HCT116 (cell line): ENCODE results near the gene RCAN3. TPM values are rescaled to one million over a fixed set of nuclear protein-coding genes. Genes with fewer than 3 reads are reported as not detected.

Experiments
- ATAC-seq: fragments of 200-7000 bp; cut with Tn5 transposase; 2 replicates; pipeline ENCODE4 v1.9.1; 2020; ENCODE audit warnings: mild to moderate bottlenecking, moderate library complexity
- BruUV-seq: library from RNA; stranded (reverse); fragments of 400-500 nt; replicated peaks from 2 replicates; lab custom pipeline; 2021; lab: Mats Ljungman, UMichigan
- CTCF ChIA-PET: fragments of 300-600 bp; sonication (Branson Sonifier 250); formaldehyde crosslinking; loops from one replicate; lab custom pipeline; 2021; ENCODE audit warnings: antibody characterized with exemption; lab: Charles Lee
- POLR2A ChIA-PET: fragments of 300-600, 350-600 bp; sonication (Branson Sonifier 250); formaldehyde crosslinking; loops from one replicate; lab custom pipeline; 2021; ENCODE audit warnings: antibody characterized with exemption; lab: Charles Lee
- RAD21 ChIA-PET, 2 experiments: fragments of 300-600 bp; sonication (Branson Sonifier 250); formaldehyde crosslinking; loops; one replicate each; lab custom pipeline; 2023; ENCODE audit warnings: low total read pairs in 2 of 2; ENCODE audit not compliant: uncharacterized antibody in 2 of 2, unreplicated experiment in 2 of 2, low non-redundant PET in 1 of 2; lab: Charles Lee
- DNase-seq: peaks from one replicate; pipeline ENCODE4 v3.0.0-alpha.2; 2010; ENCODE audit warnings: low read depth, low spot score
- H2AFZ ChIP-seq: fragments of 200-600 bp; shearing (Covaris generic), sonication (generic); 2 replicates; pipeline ENCODE4 v1.6.1; 2017; ENCODE audit warnings: low read depth, mixed run types, mixed read lengths, antibody characterized with exemption, low read length; ENCODE audit not compliant: poor library complexity, severe bottlenecking
- H3K27ac ChIP-seq: 2 replicates; pipeline ENCODE4 v1.5.1; 2012; ENCODE audit warnings: low read depth, low read length
- H3K27me3 ChIP-seq: fragments of 200-600 bp; sonication (generic); 2 replicates; pipeline ENCODE4 v1.6.1; 2016; ENCODE audit warnings: mixed run types, low read length, mixed read lengths; ENCODE audit not compliant: insufficient read depth
- H3K36me3 ChIP-seq, 2 experiments: fragments of 200-500 bp in 1 of 2; fragments of 200-600 bp in 1 of 2; sonication (Bioruptor generic) in 1 of 2; sonication (generic) in 1 of 2; 2 replicates each; pipeline versions ENCODE4 v1.5.1 to v1.6.1; 2014 to 2016; ENCODE audit warnings: low read length in 2 of 2, inconsistent platforms in 1 of 2, mixed read lengths in 1 of 2, mixed run types in 1 of 2; ENCODE audit not compliant: insufficient read depth in 2 of 2, control insufficient read depth in 1 of 2
- H3K4me1 ChIP-seq, 2 experiments: fragments of 200-600 bp in 1 of 2; sonication (generic) in 1 of 2; 2 replicates each; pipeline versions ENCODE4 v1.5.1 to v1.6.1; 2012 to 2017; ENCODE audit warnings: low read length in 2 of 2, inconsistent platforms in 1 of 2, mild to moderate bottlenecking in 1 of 2, mixed read lengths in 1 of 2, mixed run types in 1 of 2, moderate library complexity in 1 of 2; ENCODE audit not compliant: insufficient read depth in 2 of 2, control insufficient read depth in 1 of 2
- H3K4me2 ChIP-seq: fragments of 200-600 bp; sonication (generic); 2 replicates; pipeline ENCODE4 v1.6.1; 2017; ENCODE audit warnings: mixed run types, low read length, mixed read lengths
- H3K4me3 ChIP-seq, 2 experiments: fragments of 200-600 bp in 1 of 2; sonication (generic) in 1 of 2; replicated peaks in 1 of 2; 2 replicates each; pipeline ENCODE4 v1.5.1; 2011 to 2016; ENCODE audit warnings: low read length in 2 of 2, control low read depth in 1 of 2, low read depth in 1 of 2, mild to moderate bottlenecking in 1 of 2, mixed read lengths in 1 of 2, mixed run types in 1 of 2
- H3K79me2 ChIP-seq: fragments of 200-600 bp; sonication (generic); 2 replicates; pipeline ENCODE4 v1.6.1; 2017; ENCODE audit warnings: mild to moderate bottlenecking, mixed run types, low read length, moderate library complexity, mixed read lengths; ENCODE audit not compliant: insufficient read depth
- H3K9ac ChIP-seq: fragments of 200-600 bp; sonication (generic); 2 replicates; pipeline ENCODE4 v1.6.1; 2016; ENCODE audit warnings: low read length, mixed read lengths
- H3K9me2 ChIP-seq: fragments of 200-600 bp; sonication (generic), shearing (Covaris generic); 2 replicates; pipeline ENCODE4 v1.6.1; 2017; ENCODE audit warnings: mixed run types, mild to moderate bottlenecking, moderate library complexity; ENCODE audit not compliant: insufficient read depth
- H3K9me3 ChIP-seq, 2 experiments: fragments of 200-500 bp in 1 of 2; fragments of 200-600 bp in 1 of 2; sonication (Bioruptor generic) in 1 of 2; sonication (generic) in 1 of 2; 2 replicates each; pipeline ENCODE4 v1.6.1; 2014 to 2017; ENCODE audit warnings: low read length in 2 of 2, mixed read lengths in 2 of 2, inconsistent platforms in 1 of 2, low read depth in 1 of 2, mild to moderate bottlenecking in 1 of 2, mixed run types in 1 of 2, moderate library complexity in 1 of 2; ENCODE audit not compliant: control insufficient read depth in 1 of 2, insufficient read depth in 1 of 2
- H4K20me1 ChIP-seq: fragments of 200-600 bp; sonication (generic), shearing (Covaris generic); 2 replicates; pipeline ENCODE4 v1.6.1; 2017; ENCODE audit warnings: mixed run types, mild to moderate bottlenecking, moderate library complexity; ENCODE audit not compliant: insufficient read depth
- ATF3 ChIP-seq: IDR thresholded peaks from 2 replicates; pipeline ENCODE4 v1.6.1; 2012
- CEBPB ChIP-seq: IDR thresholded peaks from 2 replicates; pipeline ENCODE4 v1.6.1; 2012; ENCODE audit warnings: low read depth
- ELF1 ChIP-seq: IDR thresholded peaks from 2 replicates; pipeline ENCODE4 v1.6.1; 2012; ENCODE audit warnings: low read depth, borderline replicate concordance
- EZH2 ChIP-seq: fragments of 200-600 bp; sonication (generic); IDR thresholded peaks from 2 replicates; pipeline ENCODE4 v1.6.1; 2017; ENCODE audit warnings: antibody characterized with exemption, mixed run types
- EZH2phosphoT487 ChIP-seq: fragments of 200-600 bp; IDR thresholded peaks from 2 replicates; pipeline ENCODE4 v1.6.1; 2018; ENCODE audit warnings: antibody characterized with exemption, borderline replicate concordance
- FOSL1 ChIP-seq: IDR thresholded peaks from 2 replicates; pipeline ENCODE4 v1.6.1; 2012; ENCODE audit warnings: low read depth
- JUND ChIP-seq: IDR thresholded peaks from 2 replicates; pipeline ENCODE4 v1.6.1; 2012
- POLR2AphosphoS5 ChIP-seq: IDR thresholded peaks from 2 replicates; pipeline ENCODE4 v1.6.1; 2011; ENCODE audit warnings: mild to moderate bottlenecking, low read depth, low read length, moderate library complexity
- REST ChIP-seq: IDR thresholded peaks from 2 replicates; pipeline ENCODE4 v1.6.1; 2012; ENCODE audit warnings: low read depth
- SIN3A ChIP-seq: IDR thresholded peaks from 2 replicates; pipeline ENCODE4 v1.6.1; 2012; ENCODE audit warnings: low read depth
- TCF7L2 ChIP-seq: IDR thresholded peaks from 2 replicates; pipeline ENCODE4 v1.7.0; 2011; ENCODE audit warnings: borderline replicate concordance, inconsistent platforms; ENCODE audit not compliant: insufficient read depth, insufficient read length; ENCODE audit errors: extremely low read depth
- ZNF274 ChIP-seq: fragments of 200-500 bp; sonication (Bioruptor generic); IDR thresholded peaks from 2 replicates; pipeline ENCODE4 v1.6.1; 2014; ENCODE audit warnings: mild to moderate bottlenecking, low read depth, low read length, inconsistent platforms
- intact Hi-C: fragments of 100-400 bp; cut with micrococcal nuclease; formaldehyde crosslinking; loops from 2 replicates; pipeline ENCODE4 v1.10.0; 2022
- total RNA-seq: library from RNA; stranded (reverse); gene quantifications from one replicate; pipeline ENCODE4 v1.2.1, GENCODE V29; 2021; ENCODE audit not compliant: unreplicated experiment

Gene RCAN3
- total RNA-seq, 1 experiment from 2014 or later, result 13.3 TPM

- peaks cover 7 to 16% of the 10 kb centered on the region in 2 experiments; a peak in 3 of 4 replicates for H3K4me1 ChIP-seq
- POLR2A ChIA-PET, result no interaction called here
- H2AFZ ChIP-seq, result no peak overlapping the region
- intact Hi-C loops, result no loop called here
- no peak overlapping the region for H3K4me2 ChIP-seq
- H3K27me3 ChIP-seq, result no peaks in the 10 kb centered on the region
- H3K79me2 ChIP-seq, result no peaks in the 10 kb centered on the region
- no peaks in the 10 kb centered on the region for H3K36me3 ChIP-seq
- CTCF ChIA-PET, result no interaction called here
- TF ChIP-seq TCF7L2 (no peak), POLR2AphosphoS5 (no peak), REST (no peak), FOSL1 (no peak), EZH2 (no peak), ELF1 (no peak), ATF3 (no peak), EZH2phosphoT487 (no peak), CEBPB (no peak), SIN3A (no peak), JUND (no peak), ZNF274 (no peak)
- no peak overlapping the region for H3K4me3 ChIP-seq
- H3K9ac ChIP-seq, result no peak overlapping the region
- H3K9me2 ChIP-seq, result no peaks in the 10 kb centered on the region
- ATAC-seq (no peak), DNase-seq (no peak)
- RAD21 ChIA-PET, result no interaction called here
- no peaks in the 10 kb centered on the region for H3K9me3 ChIP-seq
- no TSS peak for BruUV-seq
- H3K27ac ChIP-seq, result no peak overlapping the region
- H4K20me1 ChIP-seq, result no peaks in the 10 kb centered on the region
Observed at GRCh38 chr1:24551960-24552571, 49.4 kb downstream of the RCAN3 start.
